Sigmoid colon (tissue), 7 donors: ENCODE results near the gene PKHD1. TPM values are rescaled to one million over a fixed set of nuclear protein-coding genes. Genes with fewer than 3 reads are reported as not detected.

ENCODE experiments used
- DNase-seq: peaks from one replicate; pipeline ENCODE4 v3.0.0-alpha.2; 2019
- H3K27ac ChIP-seq, 4 donors: fragments of 200-600 bp; sonication (generic); one replicate each; pipeline ENCODE4 v1.5.1; 2016 to 2019; ENCODE audit warnings: mild to moderate bottlenecking in 1 of 4
- H3K27me3 ChIP-seq, 3 donors: fragments of 200-600 bp; sonication (generic); one replicate each; pipeline ENCODE4 v1.5.1; 2019; ENCODE audit warnings: mild to moderate bottlenecking in 1 of 3
- H3K36me3 ChIP-seq, 4 donors: fragments of 200-600 bp; sonication (generic); one replicate each; pipeline ENCODE4 v1.5.1; 2016 to 2019
- H3K4me1 ChIP-seq, 4 donors: fragments of 200-600 bp; sonication (generic); one replicate each; pipeline ENCODE4 v1.5.1; 2017 to 2019
- H3K4me3 ChIP-seq, 4 donors: fragments of 200-600 bp; sonication (generic); one replicate each; pipeline ENCODE4 v1.5.1; 2017 to 2019; ENCODE audit warnings: mild to moderate bottlenecking in 2 of 4, moderate library complexity in 1 of 4
- H3K9me3 ChIP-seq, 4 donors: fragments of 200-600 bp in 3 of 4; sonication (generic) in 3 of 4; one replicate each; pipeline versions ENCODE4 v1.5.1 to v1.6.1; 2013 to 2019
- EP300 ChIP-seq, 4 donors: sonication (generic); formaldehyde crosslinking; IDR thresholded peaks; one replicate each; pipeline ENCODE4 v1.6.1; 2017; ENCODE audit warnings: antibody characterized with exemption in 4 of 4
- POLR2A ChIP-seq, 2 donors: fragments of 450-650 bp; IDR thresholded peaks; one replicate each; pipeline ENCODE4 v1.6.1; 2016; ENCODE audit warnings: antibody characterized with exemption in 2 of 2, mild to moderate bottlenecking in 2 of 2, moderate library complexity in 2 of 2
- POLR2AphosphoS5 ChIP-seq, 4 donors: sonication (generic); formaldehyde crosslinking; IDR thresholded peaks; one replicate each; pipeline ENCODE4 v1.6.1; 2017; ENCODE audit warnings: antibody characterized with exemption in 4 of 4
- WGBS, 2 donors: extraction: QIAGEN DNeasy Blood & Tissue Kit; methylation state at CpG; one replicate each; pipeline ENCODE4 v1.1.7; 2013; 5-methylcytosine and 5-hydroxymethylcytosine counted together
- intact Hi-C: fragments of 100-400 bp; cut with DNase I; formaldehyde crosslinking; loops from one replicate; pipeline ENCODE4 v1.15.1; 2023
- polyA plus RNA-seq, 3 donors: library from polyadenylated mRNA; stranded (reverse); fragments of 200-250 nt; gene quantifications; one replicate each; pipeline ENCODE4 v1.2.3, GENCODE V29; 2013
- total RNA-seq, 4 donors: library from RNA; depleted of rRNA; stranded (reverse); fragments of >200 nt; gene quantifications; one replicate each; pipeline ENCODE4 v1.1.0, GENCODE V29; 2016
- TF ChIP-seq, protein P1 (sequence below), 4 experiments: fragments of 450-650 bp in 3 of 4; fragments of 200-600 bp in 1 of 4; IDR thresholded peaks; one replicate each; pipeline ENCODE4 v1.5.1; 2016 to 2019; ENCODE audit warnings: antibody characterized with exemption in 4 of 4, mild to moderate bottlenecking in 3 of 4, moderate library complexity in 2 of 4
- donor health status: healthy with polysubstance abuse.
- donor health status: Bipolar disorder and iron deficiency.
- donor health status: healthy.

The PKHD1 gene
- total and polyA plus RNA-seq, 7 donors = under 0.01 to 0.66 (median under 0.01) TPM; not detected in 2

DNA sequence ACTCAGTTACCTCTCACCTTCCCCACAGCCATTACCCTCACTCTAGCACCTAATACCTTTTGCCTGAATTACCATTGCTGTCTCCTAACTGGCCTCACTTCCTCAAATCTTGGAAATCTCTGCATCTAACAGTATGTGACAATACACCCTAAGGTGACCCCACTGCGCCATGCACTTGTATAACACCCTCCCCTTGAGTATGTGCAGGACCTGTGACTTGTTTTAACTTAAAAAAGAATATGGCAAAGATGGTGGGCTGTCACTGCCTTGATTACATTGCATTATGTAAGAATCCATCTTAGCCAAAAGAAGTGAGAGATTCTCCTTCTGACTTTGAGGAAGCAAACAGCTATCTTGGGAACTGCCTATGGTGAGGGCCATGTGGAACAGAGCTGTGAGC, 29.9 kb upstream of the PKHD1 start:
- Histone ChIP-seq H3K4me1 (no peaks in the 10 kb centered on the region), H3K36me3 (no peaks in the 10 kb centered on the region), H3K27me3 (no peaks in the 10 kb centered on the region), H3K9me3 (no peaks in the 10 kb centered on the region), H3K27ac (no peak overlapping the region), H3K4me3 (no peak overlapping the region)
- intact Hi-C loops = no loop called here
- no peak for TF ChIP-seq POLR2A (IDR thresholded peaks at IDR 0.05)
- no peak for TF ChIP-seq EP300 (IDR thresholded peaks at IDR 0.05)
- TF ChIP-seq POLR2AphosphoS5 (IDR thresholded peaks at IDR 0.05) = no peak
- TF ChIP-seq, protein P1, sequence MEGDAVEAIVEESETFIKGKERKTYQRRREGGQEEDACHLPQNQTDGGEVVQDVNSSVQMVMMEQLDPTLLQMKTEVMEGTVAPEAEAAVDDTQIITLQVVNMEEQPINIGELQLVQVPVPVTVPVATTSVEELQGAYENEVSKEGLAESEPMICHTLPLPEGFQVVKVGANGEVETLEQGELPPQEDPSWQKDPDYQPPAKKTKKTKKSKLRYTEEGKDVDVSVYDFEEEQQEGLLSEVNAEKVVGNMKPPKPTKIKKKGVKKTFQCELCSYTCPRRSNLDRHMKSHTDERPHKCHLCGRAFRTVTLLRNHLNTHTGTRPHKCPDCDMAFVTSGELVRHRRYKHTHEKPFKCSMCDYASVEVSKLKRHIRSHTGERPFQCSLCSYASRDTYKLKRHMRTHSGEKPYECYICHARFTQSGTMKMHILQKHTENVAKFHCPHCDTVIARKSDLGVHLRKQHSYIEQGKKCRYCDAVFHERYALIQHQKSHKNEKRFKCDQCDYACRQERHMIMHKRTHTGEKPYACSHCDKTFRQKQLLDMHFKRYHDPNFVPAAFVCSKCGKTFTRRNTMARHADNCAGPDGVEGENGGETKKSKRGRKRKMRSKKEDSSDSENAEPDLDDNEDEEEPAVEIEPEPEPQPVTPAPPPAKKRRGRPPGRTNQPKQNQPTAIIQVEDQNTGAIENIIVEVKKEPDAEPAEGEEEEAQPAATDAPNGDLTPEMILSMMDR (IDR thresholded peaks at IDR 0.05) = no peak
- 92% methylated on average over 1 of the region's 1 CpG for WGBS, 2 donors
- DNase-seq = no peak

DNA sequence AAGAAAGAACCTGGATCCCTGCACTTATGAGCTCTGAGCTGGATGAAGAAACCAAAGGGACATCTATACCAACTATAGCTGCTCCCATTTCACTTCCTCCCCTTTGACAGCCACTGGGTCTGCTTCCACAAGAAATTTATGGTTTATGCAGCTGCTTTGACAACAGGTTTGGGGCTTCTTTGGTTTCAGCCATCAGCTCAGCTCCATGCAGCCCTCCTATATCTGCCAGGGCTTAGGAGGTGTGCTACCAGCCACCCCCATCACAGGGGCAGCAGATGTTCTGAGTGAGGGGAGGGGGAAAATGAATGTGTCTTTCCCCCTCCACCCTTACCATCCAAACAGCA, 29.2 kb upstream of the PKHD1 start:
- Histone ChIP-seq H3K36me3 (no peaks in the 10 kb centered on the region), H3K9me3 (no peaks in the 10 kb centered on the region), H3K4me3 (no peak overlapping the region), H3K27ac (no peak overlapping the region), H3K27me3 (no peaks in the 10 kb centered on the region), H3K4me1 (no peaks in the 10 kb centered on the region)
- TF ChIP-seq POLR2A (IDR thresholded peaks at IDR 0.05) (no peak), POLR2AphosphoS5 (IDR thresholded peaks at IDR 0.05) (no peak), EP300 (IDR thresholded peaks at IDR 0.05) (no peak)
- TF ChIP-seq, protein P1 (IDR thresholded peaks at IDR 0.05) = no peak
- intact Hi-C loops = no loop called here
- no peak for DNase-seq

DNA sequence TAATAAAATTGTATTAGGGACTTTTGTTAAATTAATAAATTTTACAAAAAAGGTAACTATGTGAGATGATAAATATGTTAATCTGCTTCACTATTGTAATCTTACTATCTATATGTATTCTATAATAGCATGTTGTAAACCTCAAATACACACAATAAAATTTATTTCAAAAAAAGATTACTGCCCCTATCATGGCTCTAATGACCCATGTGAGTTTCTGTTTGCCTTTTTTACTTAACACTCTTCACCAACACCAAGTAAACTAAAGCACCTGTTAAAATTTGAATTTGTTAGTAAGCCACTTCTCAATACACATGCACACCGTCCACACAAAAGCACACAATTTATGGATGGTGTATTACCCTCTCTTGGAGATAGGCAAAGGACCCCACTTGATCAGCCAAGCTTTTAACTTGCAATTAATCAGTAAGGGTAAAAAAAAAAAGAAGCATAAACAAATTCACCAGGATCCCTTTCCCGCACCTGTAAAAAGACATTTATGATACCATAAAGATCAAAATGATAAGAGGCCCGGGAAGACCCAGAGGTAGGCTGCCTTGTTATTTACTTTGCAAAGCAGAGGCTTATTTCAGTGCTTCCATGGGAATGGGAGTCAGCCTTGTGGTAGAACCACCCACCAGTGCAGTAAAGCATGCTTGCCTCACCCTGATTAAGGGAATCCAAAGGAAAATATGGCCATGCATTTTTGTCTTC, 28.6 kb upstream of the PKHD1 start:
- Histone ChIP-seq H3K4me1 (no peaks in the 10 kb centered on the region), H3K9me3 (no peaks in the 10 kb centered on the region), H3K27me3 (no peaks in the 10 kb centered on the region), H3K27ac (no peak overlapping the region), H3K4me3 (no peak overlapping the region), H3K36me3 (no peaks in the 10 kb centered on the region)
- DNase-seq = no peak
- 11 to 36% methylated on average over 3 of the region's 3 CpGs for WGBS, 2 donors
- TF ChIP-seq EP300 (IDR thresholded peaks at IDR 0.05) (no peak), POLR2AphosphoS5 (IDR thresholded peaks at IDR 0.05) (no peak), POLR2A (IDR thresholded peaks at IDR 0.05) (no peak)
- TF ChIP-seq, protein P1 (IDR thresholded peaks at IDR 0.05) = no peak
- intact Hi-C loops = no loop called here

DNA sequence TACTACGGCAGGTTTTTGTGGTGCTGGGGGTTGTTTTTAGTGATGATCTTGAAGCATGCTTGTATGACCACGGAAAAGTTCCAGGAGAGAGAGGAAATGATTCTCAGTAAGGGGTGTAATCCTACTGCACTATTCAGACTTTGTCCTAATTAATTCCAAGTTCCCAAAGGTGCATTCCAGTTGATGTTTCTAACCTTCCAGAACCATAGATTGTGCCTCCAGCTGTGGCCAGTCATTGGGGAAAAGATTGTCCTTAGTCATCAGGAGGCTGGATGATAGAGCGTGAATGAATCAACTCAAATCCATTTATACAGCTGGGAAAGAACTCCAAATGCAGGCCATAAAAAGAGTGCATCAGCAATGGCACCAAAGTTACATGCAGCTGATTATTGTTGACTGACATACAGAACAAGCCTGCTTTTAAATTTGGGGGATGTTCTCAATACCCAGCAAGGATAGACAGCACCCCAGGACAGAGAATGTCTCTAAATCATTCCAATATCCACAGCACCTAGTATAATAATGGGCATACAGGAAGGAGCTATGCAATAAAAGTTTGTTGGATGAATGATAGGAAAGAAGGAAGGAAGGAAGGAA, 27.8 kb upstream of the PKHD1 start:
- no peaks in the 10 kb centered on the region for H3K4me1 ChIP-seq
- TF ChIP-seq, protein P1 (IDR thresholded peaks at IDR 0.05) = no peak
- TF ChIP-seq POLR2AphosphoS5 (IDR thresholded peaks at IDR 0.05) (no peak), POLR2A (IDR thresholded peaks at IDR 0.05) (no peak), EP300 (IDR thresholded peaks at IDR 0.05) (no peak)
- H3K36me3 ChIP-seq = no peaks in the 10 kb centered on the region
- H3K4me3 ChIP-seq = no peak overlapping the region
- H3K27ac ChIP-seq = no peak overlapping the region
- 22 to 68% methylated on average over 3 of the region's 3 CpGs for WGBS, 2 donors
- H3K9me3 ChIP-seq = no peaks in the 10 kb centered on the region
- intact Hi-C loops = no loop called here
- no peaks in the 10 kb centered on the region for H3K27me3 ChIP-seq
- DNase-seq = no peak
